Activated naive CD4-positive, alpha-beta T cell treated with anti-CD3 and anti-CD28 coated beads, Interleukin-2, amount 50 U/mL, for 24 hours (primary cell): ENCODE measurements around the gene ATP5PO.
A peak's percentile ranks its signal among the peaks of the same experiment; 100 is the strongest.
"Not testable (repeated sequence)": the region's sequence is repeated elsewhere in the genome, so short reads cannot be mapped to it uniquely, and the experiment has no call there.

ENCODE experiments used
- H3K27ac Mint-ChIP-seq: one replicate; pipeline ENCODE4 v1.8.0; 2021; ENCODE audit warnings: mild to moderate bottlenecking, mixed read lengths
- H3K27me3 Mint-ChIP-seq: one replicate; pipeline ENCODE4 v1.8.0; 2021; ENCODE audit warnings: mixed read lengths
- H3K36me3 Mint-ChIP-seq: one replicate; pipeline ENCODE4 v1.8.0; 2021; ENCODE audit warnings: mixed read lengths
- H3K4me1 Mint-ChIP-seq: one replicate; pipeline ENCODE4 v1.8.0; 2021; ENCODE audit warnings: mixed read lengths
- H3K4me3 Mint-ChIP-seq: one replicate; pipeline ENCODE4 v1.8.0; 2021; ENCODE audit warnings: mild to moderate bottlenecking, mixed read lengths
- H3K9me3 Mint-ChIP-seq: one replicate; pipeline ENCODE4 v1.8.0; 2021; ENCODE audit warnings: mixed read lengths

Gene ATP5PO

GRCh38 chr21:33872881-33873515 lies 42.6 kb downstream of the ATP5PO start:
- no peaks in the 10 kb centered on the region for H3K4me1 Mint-ChIP-seq
- H3K4me3 Mint-ChIP-seq = no peak overlapping the region
- H3K27me3 Mint-ChIP-seq = no peaks in the 10 kb centered on the region
- no peak overlapping the region for H3K27ac Mint-ChIP-seq
- no peaks in the 10 kb centered on the region for H3K36me3 Mint-ChIP-seq
- no peaks in the 10 kb centered on the region for H3K9me3 Mint-ChIP-seq

GRCh38 chr21:33871171-33871570 lies 44.4 kb downstream of the ATP5PO start:
- no peaks in the 10 kb centered on the region for H3K27me3 Mint-ChIP-seq
- H3K4me3 Mint-ChIP-seq = no peak overlapping the region
- no peaks in the 10 kb centered on the region for H3K36me3 Mint-ChIP-seq
- no peaks in the 10 kb centered on the region for H3K9me3 Mint-ChIP-seq
- peaks cover 3% of the 10 kb centered on the region for H3K4me1 Mint-ChIP-seq
- H3K27ac Mint-ChIP-seq = no peak overlapping the region

GRCh38 chr21:33870768-33871167 lies 44.8 kb downstream of the ATP5PO start:
- H3K27ac Mint-ChIP-seq = no peak overlapping the region
- H3K4me3 Mint-ChIP-seq = no peak overlapping the region
- H3K9me3 Mint-ChIP-seq = no peaks in the 10 kb centered on the region
- peaks cover 3% of the 10 kb centered on the region for H3K4me1 Mint-ChIP-seq
- H3K27me3 Mint-ChIP-seq = no peaks in the 10 kb centered on the region
- no peaks in the 10 kb centered on the region for H3K36me3 Mint-ChIP-seq

- peaks cover 3% of the 10 kb centered on the region for H3K4me1 Mint-ChIP-seq
- H3K27me3 Mint-ChIP-seq = no peaks in the 10 kb centered on the region
- no peak overlapping the region for H3K27ac Mint-ChIP-seq
- no peaks in the 10 kb centered on the region for H3K9me3 Mint-ChIP-seq
- H3K4me3 Mint-ChIP-seq = no peak overlapping the region
- H3K36me3 Mint-ChIP-seq = no peaks in the 10 kb centered on the region
Observed at GRCh38 chr21:33869873-33870272, 45.7 kb downstream of the ATP5PO start.

GRCh38 chr21:33867868-33868267 lies 47.7 kb downstream of the ATP5PO start:
- not testable (repeated sequence) for H3K4me1 Mint-ChIP-seq, H3K27me3 Mint-ChIP-seq, H3K27ac Mint-ChIP-seq, H3K9me3 Mint-ChIP-seq, H3K36me3 Mint-ChIP-seq
- peak overlapping the region; percentile 68 for H3K4me3 Mint-ChIP-seq

GRCh38 chr21:33866826-33867225 lies 48.8 kb downstream of the ATP5PO start:
- H3K4me1 Mint-ChIP-seq = peaks cover 3% of the 10 kb centered on the region
- H3K27me3 Mint-ChIP-seq = no peaks in the 10 kb centered on the region
- H3K27ac Mint-ChIP-seq = no peak overlapping the region
- no peaks in the 10 kb centered on the region for H3K36me3 Mint-ChIP-seq
- H3K9me3 Mint-ChIP-seq = no peaks in the 10 kb centered on the region
- H3K4me3 Mint-ChIP-seq = no peak overlapping the region

GRCh38 chr21:33865996-33866575 lies 49.5 kb downstream of the ATP5PO start:
- Mint-ChIP-seq H3K4me3 (no peak overlapping the region), H3K27me3 (no peaks in the 10 kb centered on the region), H3K4me1 (peaks cover 3% of the 10 kb centered on the region), H3K36me3 (no peaks in the 10 kb centered on the region), H3K9me3 (no peaks in the 10 kb centered on the region), H3K27ac (no peak overlapping the region)

- H3K27me3 Mint-ChIP-seq = no peaks in the 10 kb centered on the region
- H3K27ac Mint-ChIP-seq = no peak overlapping the region
- H3K4me1 Mint-ChIP-seq = peaks cover 3% of the 10 kb centered on the region
- no peaks in the 10 kb centered on the region for H3K36me3 Mint-ChIP-seq
- no peak overlapping the region for H3K4me3 Mint-ChIP-seq
- no peaks in the 10 kb centered on the region for H3K9me3 Mint-ChIP-seq
Observed at GRCh38 chr21:33865176-33865575, 50.4 kb downstream of the ATP5PO start.

GRCh38 chr21:33864150-33864549 lies 51.5 kb downstream of the ATP5PO start:
- Mint-ChIP-seq H3K27ac (no peak overlapping the region), H3K4me1 (peaks cover 3% of the 10 kb centered on the region), H3K4me3 (no peak overlapping the region), H3K27me3 (no peaks in the 10 kb centered on the region), H3K9me3 (no peaks in the 10 kb centered on the region), H3K36me3 (no peaks in the 10 kb centered on the region)

GRCh38 chr21:33863191-33863590 lies 52.4 kb downstream of the ATP5PO start:
- H3K4me3 Mint-ChIP-seq, H3K4me1 Mint-ChIP-seq, H3K27ac Mint-ChIP-seq, H3K27me3 Mint-ChIP-seq, H3K36me3 Mint-ChIP-seq, H3K9me3 Mint-ChIP-seq: not testable (repeated sequence)

GRCh38 chr21:33861125-33861524 lies 54.5 kb downstream of the ATP5PO start:
- Mint-ChIP-seq H3K4me3 (no peak overlapping the region), H3K27me3 (no peaks in the 10 kb centered on the region), H3K27ac (no peak overlapping the region), H3K4me1 (no peaks in the 10 kb centered on the region), H3K9me3 (no peaks in the 10 kb centered on the region), H3K36me3 (no peaks in the 10 kb centered on the region)

GRCh38 chr21:33860332-33860879 lies 55.2 kb downstream of the ATP5PO start:
- Mint-ChIP-seq H3K27ac (no peak overlapping the region), H3K9me3 (no peaks in the 10 kb centered on the region), H3K27me3 (no peaks in the 10 kb centered on the region), H3K4me1 (no peaks in the 10 kb centered on the region), H3K36me3 (no peaks in the 10 kb centered on the region), H3K4me3 (no peak overlapping the region)

- Mint-ChIP-seq H3K4me1 (no peaks in the 10 kb centered on the region), H3K27me3 (no peaks in the 10 kb centered on the region), H3K9me3 (no peaks in the 10 kb centered on the region), H3K4me3 (no peak overlapping the region), H3K36me3 (no peaks in the 10 kb centered on the region), H3K27ac (no peak overlapping the region)
Observed at GRCh38 chr21:33859373-33860102, 56.1 kb downstream of the ATP5PO start.

- no peaks in the 10 kb centered on the region for H3K27me3 Mint-ChIP-seq
- no peaks in the 10 kb centered on the region for H3K9me3 Mint-ChIP-seq
- H3K36me3 Mint-ChIP-seq = no peaks in the 10 kb centered on the region
- no peak overlapping the region for H3K27ac Mint-ChIP-seq
- no peaks in the 10 kb centered on the region for H3K4me1 Mint-ChIP-seq
- no peak overlapping the region for H3K4me3 Mint-ChIP-seq
Observed at GRCh38 chr21:33858667-33859372, 56.8 kb downstream of the ATP5PO start.

GRCh38 chr21:33857846-33858666 lies 57.5 kb downstream of the ATP5PO start:
- H3K4me3 Mint-ChIP-seq = no peak overlapping the region
- H3K27me3 Mint-ChIP-seq = no peaks in the 10 kb centered on the region
- no peaks in the 10 kb centered on the region for H3K9me3 Mint-ChIP-seq
- no peaks in the 10 kb centered on the region for H3K36me3 Mint-ChIP-seq
- H3K4me1 Mint-ChIP-seq = no peaks in the 10 kb centered on the region
- no peak overlapping the region for H3K27ac Mint-ChIP-seq
